Measurements from ENCODE around the gene SLC9A2. TPM values are rescaled to one million over a fixed set of nuclear protein-coding genes. Genes with fewer than 3 reads are reported as not detected.

SLC9A2 gene
- total RNA-seq, 1 donor from 2014 or later = 21.1 TPM

GRCh38 chr2:102735416-102736109 is 116.2 kb downstream of the SLC9A2 start:
- DNase-seq (ENCODE audit: low spot score) = no peak

- no peak for DNase-seq (ENCODE audit: low spot score)
Observed at GRCh38 chr2:102736110-102736409, 116.7 kb downstream of the SLC9A2 start.

- peak; percentile 78 for DNase-seq (ENCODE audit: low spot score)
Observed at GRCh38 chr2:102736410-102737409, 117.4 kb downstream of the SLC9A2 start.

- DNase-seq (ENCODE audit: low spot score) = no peak
Observed at GRCh38 chr2:102737431-102737830, 118.1 kb downstream of the SLC9A2 start.

GRCh38 chr2:102743259-102743658 is 123.9 kb downstream of the SLC9A2 start:
- DNase-seq (ENCODE audit: low spot score) = no peak

- no peak for DNase-seq (ENCODE audit: low spot score)
Observed at GRCh38 chr2:102748107-102748506, 128.8 kb downstream of the SLC9A2 start.

GRCh38 chr2:102749938-102750337 is 130.6 kb downstream of the SLC9A2 start:
- DNase-seq (ENCODE audit: low spot score) = no peak

- DNase-seq (ENCODE audit: low spot score) = no peak
Observed at GRCh38 chr2:102753563-102754159, 134.3 kb downstream of the SLC9A2 start.

GRCh38 chr2:102754456-102755145 is 135.2 kb downstream of the SLC9A2 start:
- DNase-seq (ENCODE audit: low spot score) = no peak

- no peak for DNase-seq (ENCODE audit: low spot score)
Observed at GRCh38 chr2:102755284-102755683, 135.9 kb downstream of the SLC9A2 start.

- DNase-seq (ENCODE audit: low spot score) = no peak
Observed at GRCh38 chr2:102758439-102758838, 139.1 kb downstream of the SLC9A2 start.

Other genes with a start within 250 kb of the SLC9A2 start
- gene IL18RAP, start 196.4 kb upstream of the SLC9A2 start, total RNA-seq = 2.6 TPM
- 23.5 TPM for gene SLC9A4, start 146.3 kb upstream of the SLC9A2 start, total RNA-seq
- gene TMEM182, start 142.5 kb downstream of the SLC9A2 start, total RNA-seq = 12.8 TPM

All from ureter (tissue), 1 donor.